GM18505 (cell line): ENCODE results near the gene PCID2.
A peak's percentile ranks its signal among the peaks of the same experiment; 100 is the strongest.
"Not testable (repeated sequence)": the region's sequence is repeated elsewhere in the genome, so short reads cannot be mapped to it uniquely, and the experiment has no call there.

Experiments
- ATAC-seq: cut with Tn5 transposase; IDR thresholded peaks from one replicate; pipeline ENCODE4 v1.9.1; 2021; ENCODE audit not compliant: unreplicated experiment
- POLR2A ChIP-seq: IDR thresholded peaks from 4 replicates; pipeline ENCODE4 v1.6.1; 2011; ENCODE audit warnings: borderline replicate concordance; ENCODE audit not compliant: insufficient read depth, insufficient read length; ENCODE audit errors: extremely low read depth

The PCID2 gene

DNA sequence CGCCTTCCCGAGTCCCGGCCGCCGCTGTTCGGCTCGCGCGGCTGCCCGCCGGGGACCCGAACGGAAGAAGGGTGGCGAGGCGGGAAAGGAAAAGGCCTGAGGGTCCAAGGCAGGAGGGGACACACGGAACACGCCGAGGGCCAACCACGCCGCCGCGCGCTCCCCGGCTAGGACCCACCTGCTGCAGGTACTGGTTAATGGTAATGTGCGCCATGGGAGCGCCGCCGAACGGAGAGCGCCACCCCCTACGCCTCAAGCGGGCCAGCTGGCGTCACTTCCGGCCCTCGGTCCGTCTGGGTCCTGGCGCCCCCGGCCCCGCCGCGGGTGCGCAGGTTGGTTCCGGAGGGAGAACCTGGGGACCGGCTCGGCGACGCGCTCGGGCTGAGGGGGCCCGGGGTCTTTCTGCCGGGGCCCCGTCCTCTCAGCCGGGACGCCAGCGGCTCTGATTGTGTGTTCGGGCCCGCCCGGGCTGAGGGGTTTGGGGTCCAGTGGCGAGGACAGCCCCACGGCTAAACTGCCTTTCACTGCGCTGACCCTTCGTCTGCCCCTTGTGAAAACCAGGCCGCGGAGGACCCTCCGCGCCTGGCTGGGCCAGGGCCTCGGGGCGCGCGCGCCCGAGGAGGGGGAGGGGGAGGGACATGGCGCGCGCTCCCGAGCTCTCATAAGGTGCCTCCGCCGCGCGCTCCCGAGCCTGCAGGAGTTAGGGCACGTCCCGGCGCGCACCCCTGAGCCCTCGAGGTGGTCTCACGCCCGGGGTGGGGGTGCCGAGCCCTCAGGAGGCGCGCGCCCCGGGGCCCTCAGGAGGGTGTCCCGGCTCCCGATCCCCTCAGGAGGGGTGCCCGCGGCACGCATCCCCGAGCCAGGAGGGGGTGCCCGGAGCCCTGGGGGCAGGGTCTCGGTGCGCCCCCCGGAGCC lies at the start of gene PCID2:
PCID2 (minus strand) TSS at position 249 of the 915 bp plus-strand sequence; CDS start at position 214, 35 bp downstream.
- ATAC-seq = peak; percentile 71
- TF ChIP-seq POLR2A = peak; percentile 81

DNA sequence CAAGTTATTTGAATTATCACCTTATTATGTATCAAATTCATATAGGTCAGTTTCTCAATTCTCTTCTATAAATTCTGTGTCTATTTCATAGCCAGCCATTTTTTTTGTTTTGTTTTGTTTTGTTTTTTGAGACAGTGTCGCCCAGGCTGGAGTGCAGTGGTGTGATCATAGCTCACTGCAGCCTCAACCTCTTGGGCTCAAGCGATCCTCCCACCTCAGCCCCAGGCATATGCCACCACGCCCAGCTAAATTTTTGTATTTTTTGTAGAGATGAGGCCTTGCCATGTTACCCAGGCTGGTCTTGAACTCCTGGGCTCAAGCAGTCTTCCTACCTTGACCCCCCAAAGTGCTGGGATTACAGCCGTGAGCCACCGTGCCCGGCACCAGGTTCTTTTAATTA lies 49.4 kb upstream of the PCID2 start:
- not testable (repeated sequence) for ATAC-seq

DNA sequence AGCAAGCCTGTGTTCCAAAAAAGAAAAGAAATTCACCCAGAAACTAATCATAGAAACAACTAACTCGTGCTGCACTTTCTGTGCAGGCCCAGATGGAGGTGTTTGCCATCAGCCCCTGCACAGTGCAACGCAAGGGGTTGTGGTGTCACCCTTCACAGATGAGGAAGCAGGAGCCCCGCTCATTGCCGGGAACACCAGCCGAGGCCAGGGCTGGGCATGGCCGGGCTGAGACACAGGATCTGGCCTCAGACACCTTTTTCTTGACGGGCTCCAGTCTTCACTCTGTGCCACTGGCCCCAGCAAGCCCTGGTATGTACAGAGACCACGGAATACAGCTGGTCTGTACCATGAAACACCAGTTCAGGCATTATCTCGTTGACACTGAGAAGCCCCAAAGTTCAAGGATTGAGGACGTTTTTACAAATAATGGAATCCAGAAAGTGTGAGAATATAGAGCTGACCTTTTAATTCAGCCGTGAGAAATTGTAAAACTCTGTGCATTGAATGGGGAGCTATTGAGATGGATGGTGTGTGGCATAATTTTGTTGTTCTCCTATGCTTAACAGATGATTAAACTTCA lies 44.1 kb upstream of the PCID2 start:
- ATAC-seq = no peak
- no peak for TF ChIP-seq POLR2A

DNA sequence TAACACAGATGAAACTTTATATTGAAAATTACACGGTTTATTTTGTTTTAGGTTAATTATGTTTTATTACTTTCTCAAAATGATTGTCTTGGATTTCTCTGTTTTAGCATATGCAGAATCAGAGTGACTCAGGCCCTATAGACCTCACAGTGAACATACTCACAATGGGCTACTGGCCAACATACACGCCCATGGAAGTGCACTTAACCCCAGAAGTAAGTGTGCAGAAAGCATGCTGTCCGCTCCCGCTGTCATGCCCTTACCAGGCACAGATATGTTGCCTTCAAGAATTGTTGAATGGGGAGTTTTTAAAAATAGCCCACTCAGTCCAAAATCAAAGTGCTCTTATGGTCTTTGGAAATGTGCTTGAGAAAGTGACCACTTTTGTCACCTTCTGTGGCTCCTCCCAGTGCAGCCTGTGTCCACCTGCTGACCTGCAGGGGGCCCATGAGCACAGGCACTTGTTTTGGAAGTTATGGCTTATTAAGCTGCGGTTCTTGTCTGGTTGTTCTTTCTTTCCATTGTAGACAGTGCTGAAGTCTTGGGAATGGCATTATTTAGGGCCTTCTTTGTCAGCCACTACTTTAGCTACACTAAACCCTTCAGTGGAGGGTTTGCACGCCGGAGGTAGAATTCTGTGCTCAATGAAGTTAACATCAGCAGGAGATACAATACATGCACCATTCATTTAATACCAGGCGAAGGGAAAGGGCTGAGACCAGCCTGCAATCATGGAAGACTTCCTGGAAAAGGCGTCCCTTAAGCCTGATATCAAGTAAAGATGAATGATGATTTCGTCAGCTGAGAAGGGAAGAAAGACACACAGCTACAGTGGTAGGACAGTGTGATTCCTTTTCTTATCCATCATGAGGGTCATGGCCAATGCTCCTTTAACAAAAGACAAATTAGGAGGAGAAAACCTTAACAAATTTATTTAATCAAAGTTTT lies 37.7 kb upstream of the PCID2 start:
- no peak for ATAC-seq
- TF ChIP-seq POLR2A = no peak

DNA sequence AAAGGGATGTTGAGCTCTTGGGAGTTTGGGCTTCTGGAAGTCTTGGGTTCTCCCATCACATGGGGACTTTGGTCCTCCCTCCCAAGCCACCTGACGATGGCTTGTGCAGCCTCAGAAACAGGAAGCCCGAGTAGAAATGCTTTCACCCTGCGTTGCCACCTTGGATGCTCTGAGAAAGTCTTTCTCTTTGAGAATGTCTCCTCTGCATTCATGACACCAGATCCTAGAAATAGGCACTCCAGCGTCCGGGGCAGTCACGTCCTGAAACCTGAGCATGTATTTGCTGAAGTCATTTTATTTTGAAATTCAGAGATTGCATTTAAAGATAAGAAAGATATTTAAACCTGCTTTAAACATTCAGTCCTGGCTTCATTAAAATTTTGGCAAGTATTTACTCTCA lies 35.4 kb upstream of the PCID2 start:
- no peak for ATAC-seq
- TF ChIP-seq POLR2A = no peak

DNA sequence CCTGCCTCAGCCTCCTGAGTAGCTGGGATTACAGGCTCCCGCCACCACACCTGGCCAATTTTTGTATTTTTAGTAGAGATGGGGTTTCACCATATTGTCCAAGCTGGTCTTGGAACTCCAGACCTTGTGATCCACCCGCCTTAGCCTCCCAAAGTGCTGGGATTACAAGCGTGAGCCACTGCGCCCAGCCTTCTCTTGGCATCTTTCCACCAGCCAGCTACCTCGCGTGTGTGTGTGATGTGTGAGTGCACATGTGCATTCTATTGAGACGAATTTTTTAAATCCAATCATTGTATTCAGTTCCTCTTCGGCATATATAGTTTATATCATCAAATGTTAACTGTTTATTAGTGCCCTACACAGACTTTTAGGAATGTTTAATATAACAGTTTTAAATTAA lies 33.2 kb upstream of the PCID2 start:
- ATAC-seq = not testable (repeated sequence)

DNA sequence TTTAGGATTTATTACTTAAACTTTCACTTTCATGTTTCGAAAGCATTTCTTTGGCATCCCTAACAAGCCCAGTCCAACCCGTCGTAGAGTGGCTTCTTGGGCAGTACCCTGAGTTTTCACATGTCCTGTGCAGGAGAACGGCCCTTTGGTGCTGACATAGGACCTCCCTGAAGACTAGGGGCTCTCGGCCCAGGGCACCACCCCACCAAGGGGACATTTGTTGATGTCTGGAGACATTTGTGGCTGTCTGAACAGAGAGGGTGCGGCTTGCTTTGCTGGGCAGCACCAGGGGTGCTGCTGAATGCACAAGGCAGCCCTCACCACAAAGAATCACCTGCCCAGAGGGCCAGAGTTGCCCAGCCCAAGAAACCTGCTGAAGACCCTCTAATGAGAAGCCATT lies 31.5 kb upstream of the PCID2 start:
- no peak for TF ChIP-seq POLR2A
- no peak for ATAC-seq

DNA sequence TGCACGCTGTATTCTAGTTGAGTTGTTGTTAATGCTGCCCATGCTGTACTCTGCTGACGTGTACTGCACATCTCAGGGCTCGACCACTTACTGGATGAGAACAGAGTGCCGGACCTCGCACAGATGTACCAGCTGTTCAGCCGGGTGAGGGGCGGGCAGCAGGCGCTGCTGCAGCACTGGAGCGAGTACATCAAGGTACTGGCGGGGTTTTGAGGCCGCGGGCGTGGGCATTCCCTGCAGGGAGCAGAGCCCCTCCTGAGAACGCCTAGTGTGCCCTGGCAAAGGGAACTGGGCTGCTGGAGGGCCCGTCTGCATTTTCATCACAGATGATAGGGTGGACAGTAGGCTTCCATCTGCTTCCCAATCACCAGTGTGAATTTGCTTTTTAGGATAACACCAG lies 30.9 kb upstream of the PCID2 start:
- ATAC-seq = no peak
- no peak for TF ChIP-seq POLR2A

DNA sequence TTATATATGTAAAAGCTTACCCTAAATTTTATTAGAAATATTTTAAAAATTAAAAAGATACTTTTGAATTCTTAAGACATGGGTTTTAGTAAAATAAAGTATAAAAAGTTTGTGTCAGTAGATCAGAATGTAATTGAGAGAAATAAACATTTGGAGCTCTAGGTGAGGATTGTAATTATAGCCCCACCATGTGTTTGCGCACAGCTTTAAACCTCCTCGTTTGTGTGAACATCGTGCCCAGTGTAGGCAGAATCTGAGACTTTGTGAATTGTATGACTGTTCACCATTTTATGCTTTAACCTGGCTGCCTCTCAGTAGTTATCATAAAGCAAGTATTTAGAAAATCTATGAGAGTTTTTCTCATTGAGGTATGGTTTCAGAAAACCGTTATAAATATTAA lies 30.1 kb upstream of the PCID2 start:
- TF ChIP-seq POLR2A = no peak
- no peak for ATAC-seq

DNA sequence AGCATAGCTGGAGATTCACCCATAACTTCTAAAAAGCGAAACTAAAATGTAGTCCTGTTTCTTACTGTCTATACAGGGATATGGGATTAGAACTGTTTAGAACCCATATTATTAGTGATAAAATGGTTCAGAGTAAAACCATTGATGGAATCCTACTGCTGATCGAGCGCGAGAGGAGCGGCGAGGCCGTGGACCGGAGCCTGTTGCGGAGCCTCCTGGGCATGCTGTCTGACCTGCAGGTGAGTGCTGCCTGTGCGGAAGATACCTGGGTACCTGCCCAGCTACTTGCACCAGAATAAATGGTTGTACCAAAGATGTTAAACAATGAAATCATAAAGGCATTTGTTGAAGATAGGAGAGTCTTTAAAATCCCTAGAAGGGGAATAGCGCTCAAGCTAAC lies 24.6 kb upstream of the PCID2 start:
- TF ChIP-seq POLR2A = no peak
- no peak for ATAC-seq

DNA sequence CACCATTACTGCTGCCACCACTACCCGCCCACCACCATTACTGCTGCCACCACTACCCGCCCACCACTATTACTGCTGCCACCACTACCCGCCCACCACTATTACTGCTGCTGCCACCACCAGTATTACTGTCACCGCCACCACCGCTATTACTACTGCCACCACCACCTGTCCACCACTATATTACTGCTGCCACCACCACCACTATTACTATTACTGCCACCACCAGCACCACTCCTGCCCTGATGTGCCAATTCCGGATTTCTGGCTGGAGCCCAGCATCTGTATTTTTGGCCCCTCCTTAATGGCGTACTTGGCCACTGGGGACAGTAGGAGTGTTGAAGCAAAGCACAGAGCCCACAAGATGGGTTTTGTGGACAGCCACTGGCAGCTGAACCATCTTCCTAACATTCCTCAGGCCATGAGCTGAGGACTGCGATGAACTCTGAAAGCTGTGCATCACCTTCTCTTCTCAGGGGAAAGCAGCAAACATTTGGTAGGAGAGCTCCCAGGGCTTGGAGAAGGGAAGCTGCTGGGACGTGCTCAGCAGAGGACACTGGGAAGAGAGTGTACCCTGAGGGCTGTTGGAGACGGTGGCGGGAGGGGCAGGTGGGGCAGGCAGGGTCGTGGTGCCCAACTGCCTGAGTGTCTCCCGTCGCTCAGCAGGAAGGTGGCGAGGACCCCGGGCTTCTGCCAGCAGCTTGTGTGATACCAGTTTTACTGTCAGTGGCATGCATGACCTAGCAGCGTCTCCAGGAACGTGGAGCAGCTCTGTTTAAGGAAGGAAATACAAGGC lies 23.9 kb upstream of the PCID2 start:
- no peak for ATAC-seq
- TF ChIP-seq POLR2A = no peak

DNA sequence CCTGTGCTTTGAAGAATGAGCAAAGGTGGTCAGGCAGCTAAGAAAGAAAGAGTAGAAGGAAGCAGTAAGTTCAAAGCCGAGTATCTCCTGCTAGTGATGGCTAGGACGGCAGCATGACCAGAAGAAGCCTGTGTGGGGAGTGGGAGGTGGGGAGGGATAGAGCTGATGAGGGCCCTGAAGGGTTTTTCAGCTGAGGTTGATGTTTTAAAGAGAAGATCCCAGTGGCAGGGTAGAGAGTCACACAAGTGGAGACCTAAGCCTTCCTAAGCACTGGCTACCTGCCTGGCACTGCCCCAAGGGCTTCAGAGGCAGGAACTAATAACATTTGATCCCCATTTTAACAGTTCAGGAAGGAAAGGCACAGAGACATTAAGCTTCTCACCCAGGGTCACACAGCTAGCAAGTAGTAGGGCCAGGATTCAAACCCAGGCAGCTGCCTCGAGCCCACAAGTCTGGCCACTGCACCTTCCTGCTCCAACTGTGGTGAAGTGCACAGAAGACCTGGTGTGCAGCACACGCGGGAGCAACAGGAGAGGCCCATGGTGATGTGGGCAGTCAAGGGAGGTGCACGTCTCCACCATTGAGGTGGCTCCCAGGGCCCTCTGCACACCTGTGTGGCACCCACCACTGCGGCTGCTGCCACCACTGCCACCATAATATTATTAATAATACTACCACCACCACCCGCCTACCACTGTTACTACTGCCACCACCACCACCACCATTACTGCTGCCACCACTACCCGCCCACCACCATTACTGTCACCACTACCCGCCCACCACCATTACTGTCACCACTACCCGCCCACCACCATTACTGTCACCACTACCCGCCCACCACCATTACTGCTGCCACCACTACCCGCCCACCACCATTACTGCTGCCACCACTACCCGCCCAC lies 23.1 kb upstream of the PCID2 start:
- no peak for ATAC-seq
- TF ChIP-seq POLR2A = no peak

DNA sequence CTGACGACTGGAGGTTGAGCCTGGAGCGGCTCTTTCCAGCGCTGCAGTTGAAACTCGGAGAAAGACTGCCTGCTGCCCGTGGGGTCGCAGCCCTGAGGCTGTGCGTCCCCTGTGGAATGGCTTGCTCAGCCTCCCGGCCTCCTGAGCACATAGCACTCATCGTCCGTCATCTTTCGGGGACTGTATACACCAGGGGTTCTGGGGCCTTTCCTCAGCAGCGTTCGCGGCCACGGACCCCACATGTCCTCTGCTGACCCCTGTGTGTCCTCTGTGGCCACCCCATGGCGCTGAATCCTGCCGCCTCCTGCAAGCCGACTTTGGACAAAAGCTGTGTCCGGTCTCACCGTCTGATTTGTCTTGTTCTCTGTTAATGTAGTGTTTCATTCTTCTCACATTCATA lies 21.3 kb upstream of the PCID2 start:
- no peak for TF ChIP-seq POLR2A
- no peak for ATAC-seq
